ENCODE data around the gene CCDC92.

DNA sequence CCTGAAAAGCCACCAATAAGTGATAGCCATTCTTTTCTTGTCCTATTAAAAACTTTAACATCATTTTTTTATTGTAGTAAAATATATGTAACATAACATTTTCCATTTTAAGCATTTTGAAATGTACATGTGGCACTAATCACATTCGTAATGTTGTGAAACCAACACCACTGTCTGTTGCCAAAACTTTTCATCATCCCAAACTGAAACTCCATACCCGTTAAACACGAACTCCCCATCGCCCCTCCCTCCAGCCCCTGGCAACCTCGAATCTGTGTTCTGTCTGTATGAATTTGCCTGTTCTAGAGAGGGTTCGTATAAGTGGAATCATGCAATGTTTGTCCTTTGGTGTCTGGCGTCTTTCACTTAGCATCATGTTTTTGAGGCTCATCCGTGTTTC, 75.9 kb downstream of the CCDC92 start:
- TF ChIP-seq NRF1 (IDR thresholded peaks at IDR 0.05; ENCODE audit: low read depth, low read length), result no peak
- no peak for TF ChIP-seq EZH2phosphoT487 (IDR thresholded peaks at IDR 0.05; ENCODE audit: borderline replicate concordance, low read depth)
- TF ChIP-seq, protein P1, sequence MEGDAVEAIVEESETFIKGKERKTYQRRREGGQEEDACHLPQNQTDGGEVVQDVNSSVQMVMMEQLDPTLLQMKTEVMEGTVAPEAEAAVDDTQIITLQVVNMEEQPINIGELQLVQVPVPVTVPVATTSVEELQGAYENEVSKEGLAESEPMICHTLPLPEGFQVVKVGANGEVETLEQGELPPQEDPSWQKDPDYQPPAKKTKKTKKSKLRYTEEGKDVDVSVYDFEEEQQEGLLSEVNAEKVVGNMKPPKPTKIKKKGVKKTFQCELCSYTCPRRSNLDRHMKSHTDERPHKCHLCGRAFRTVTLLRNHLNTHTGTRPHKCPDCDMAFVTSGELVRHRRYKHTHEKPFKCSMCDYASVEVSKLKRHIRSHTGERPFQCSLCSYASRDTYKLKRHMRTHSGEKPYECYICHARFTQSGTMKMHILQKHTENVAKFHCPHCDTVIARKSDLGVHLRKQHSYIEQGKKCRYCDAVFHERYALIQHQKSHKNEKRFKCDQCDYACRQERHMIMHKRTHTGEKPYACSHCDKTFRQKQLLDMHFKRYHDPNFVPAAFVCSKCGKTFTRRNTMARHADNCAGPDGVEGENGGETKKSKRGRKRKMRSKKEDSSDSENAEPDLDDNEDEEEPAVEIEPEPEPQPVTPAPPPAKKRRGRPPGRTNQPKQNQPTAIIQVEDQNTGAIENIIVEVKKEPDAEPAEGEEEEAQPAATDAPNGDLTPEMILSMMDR (IDR thresholded peaks at IDR 0.05), result no peak
- TF ChIP-seq EP300 (IDR thresholded peaks at IDR 0.05; ENCODE audit: borderline replicate concordance in 1 of 2, low read depth in 1 of 2, low read length in 1 of 2), result no peak
- no peak for TF ChIP-seq SIN3A (IDR thresholded peaks at IDR 0.05; ENCODE audit: borderline replicate concordance, low read depth, low read length)
- no peak for TF ChIP-seq NFIC (IDR thresholded peaks at IDR 0.05; ENCODE audit: borderline replicate concordance)
- no peak for TF ChIP-seq GABPA (IDR thresholded peaks at IDR 0.05; ENCODE audit: low read depth)
- TF ChIP-seq, protein P2, sequence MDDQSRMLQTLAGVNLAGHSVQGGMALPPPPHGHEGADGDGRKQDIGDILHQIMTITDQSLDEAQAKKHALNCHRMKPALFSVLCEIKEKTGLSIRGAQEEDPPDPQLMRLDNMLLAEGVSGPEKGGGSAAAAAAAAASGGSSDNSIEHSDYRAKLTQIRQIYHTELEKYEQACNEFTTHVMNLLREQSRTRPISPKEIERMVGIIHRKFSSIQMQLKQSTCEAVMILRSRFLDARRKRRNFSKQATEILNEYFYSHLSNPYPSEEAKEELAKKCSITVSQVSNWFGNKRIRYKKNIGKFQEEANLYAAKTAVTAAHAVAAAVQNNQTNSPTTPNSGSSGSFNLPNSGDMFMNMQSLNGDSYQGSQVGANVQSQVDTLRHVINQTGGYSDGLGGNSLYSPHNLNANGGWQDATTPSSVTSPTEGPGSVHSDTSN (IDR thresholded peaks at IDR 0.05), result no peak
- no peak for TF ChIP-seq TAF1 (IDR thresholded peaks at IDR 0.05; ENCODE audit: borderline replicate concordance, low read depth, low read length)

Measured in SK-N-SH (cell line).